ENCODE results near the gene CD3G. TPM values are rescaled to one million over a fixed set of nuclear protein-coding genes. Genes with fewer than 3 reads are reported as not detected.

The CD3G gene
- total and polyA plus RNA-seq, 2 donors (not counting 1 experiment from before 2014, with no cell fraction given) = 0.34 to 0.76 TPM

DNA sequence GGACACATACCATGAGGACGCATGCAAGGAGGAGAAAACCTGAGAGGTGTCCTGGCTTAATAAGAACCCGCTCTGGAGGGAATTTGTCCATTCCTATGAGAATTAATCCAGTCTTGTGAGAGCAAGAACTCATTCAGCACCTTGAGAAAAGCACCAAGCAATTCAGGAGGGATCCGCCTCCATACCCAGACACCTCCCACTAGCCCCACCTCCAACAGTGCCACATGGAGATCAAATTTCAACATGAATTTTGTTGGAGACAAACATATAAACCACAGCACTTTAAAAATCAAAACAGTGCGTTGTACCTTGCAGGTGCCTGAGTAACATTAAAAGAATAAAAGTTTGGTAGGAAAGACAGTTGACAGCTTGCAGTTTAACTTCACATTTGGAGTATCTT, 26.6 kb downstream of the CD3G start:
- no peak overlapping the region for H3K4me2 ChIP-seq (replicated peaks; ENCODE audit: low read depth, low read length, poor library complexity, severe bottlenecking)
- H2AFZ ChIP-seq (ENCODE audit: insufficient read depth, low read depth, low read length, poor library complexity, severe bottlenecking) = no peak overlapping the region
- no peak overlapping the region for H3K27ac Mint-ChIP-seq
- H4K20me1 ChIP-seq (ENCODE audit: control insufficient read depth, insufficient read depth, low read length, poor library complexity, severe bottlenecking) = no peaks in the 10 kb centered on the region
- H3K36me3 ChIP-seq (replicated peaks in 1 of 2; ENCODE audit: control extremely low read depth in 1 of 2, control insufficient read depth in 1 of 2, extremely low read depth in 1 of 2, insufficient read depth in 2 of 2, low read length in 1 of 2) = peaks cover 6 to 82% of the 10 kb centered on the region in 2 experiments
- no peaks in the 10 kb centered on the region for H3K9me3 ChIP-seq (ENCODE audit: control extremely low read depth in 1 of 3, control insufficient read depth in 2 of 3, insufficient read depth in 1 of 3, low read length in 2 of 3)
- WGBS (ENCODE audit: insufficient coverage) = 95% methylated on average over 3 of the region's 4 CpGs
- no peaks in the 10 kb centered on the region for H3K4me1 ChIP-seq (ENCODE audit: control insufficient read depth in 2 of 2, insufficient read depth in 2 of 2, low read length in 2 of 2)
- POLR2A ChIA-PET = no interaction called here
- H3K4me3 Mint-ChIP-seq = no peak overlapping the region
- DNase-seq (no peak), ATAC-seq (ENCODE audit: low read depth) (no peak)
- H3K79me2 ChIP-seq (ENCODE audit: control insufficient read depth, insufficient read depth, low read length) = peaks cover 4% of the 10 kb centered on the region
- TF ChIP-seq, protein P1, sequence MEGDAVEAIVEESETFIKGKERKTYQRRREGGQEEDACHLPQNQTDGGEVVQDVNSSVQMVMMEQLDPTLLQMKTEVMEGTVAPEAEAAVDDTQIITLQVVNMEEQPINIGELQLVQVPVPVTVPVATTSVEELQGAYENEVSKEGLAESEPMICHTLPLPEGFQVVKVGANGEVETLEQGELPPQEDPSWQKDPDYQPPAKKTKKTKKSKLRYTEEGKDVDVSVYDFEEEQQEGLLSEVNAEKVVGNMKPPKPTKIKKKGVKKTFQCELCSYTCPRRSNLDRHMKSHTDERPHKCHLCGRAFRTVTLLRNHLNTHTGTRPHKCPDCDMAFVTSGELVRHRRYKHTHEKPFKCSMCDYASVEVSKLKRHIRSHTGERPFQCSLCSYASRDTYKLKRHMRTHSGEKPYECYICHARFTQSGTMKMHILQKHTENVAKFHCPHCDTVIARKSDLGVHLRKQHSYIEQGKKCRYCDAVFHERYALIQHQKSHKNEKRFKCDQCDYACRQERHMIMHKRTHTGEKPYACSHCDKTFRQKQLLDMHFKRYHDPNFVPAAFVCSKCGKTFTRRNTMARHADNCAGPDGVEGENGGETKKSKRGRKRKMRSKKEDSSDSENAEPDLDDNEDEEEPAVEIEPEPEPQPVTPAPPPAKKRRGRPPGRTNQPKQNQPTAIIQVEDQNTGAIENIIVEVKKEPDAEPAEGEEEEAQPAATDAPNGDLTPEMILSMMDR (IDR thresholded peaks at IDR 0.05) = no peak
- TF ChIP-seq EZH2 (IDR thresholded peaks at IDR 0.05; ENCODE audit: borderline replicate concordance, insufficient read depth, low read depth, low read length, poor library complexity, severe bottlenecking) = no peak
- no peak overlapping the region for H3K9ac ChIP-seq (ENCODE audit: low read length)
- no peaks in the 10 kb centered on the region for H3K4me1 Mint-ChIP-seq
- no peaks in the 10 kb centered on the region for H3K27me3 Mint-ChIP-seq
- H3K27ac ChIP-seq (ENCODE audit: low read length in 2 of 2) = no peak overlapping the region
- intact Hi-C loops (cut with micrococcal nuclease) = no loop called here
- H3K27me3 ChIP-seq (replicated peaks in 1 of 4; ENCODE audit: control extremely low read depth in 1 of 4, control insufficient read depth in 3 of 4, insufficient read depth in 4 of 4, low read length in 3 of 4) = no peaks in the 10 kb centered on the region
- no peak overlapping the region for H3K4me3 ChIP-seq (ENCODE audit: control extremely low read depth in 1 of 5, extremely low read depth in 1 of 5, insufficient read depth in 1 of 5, low read depth in 2 of 5, low read length in 4 of 5)
- CTCF ChIA-PET = no interaction called here
- H3K9me3 Mint-ChIP-seq (ENCODE audit: insufficient read depth) = no peaks in the 10 kb centered on the region

DNA sequence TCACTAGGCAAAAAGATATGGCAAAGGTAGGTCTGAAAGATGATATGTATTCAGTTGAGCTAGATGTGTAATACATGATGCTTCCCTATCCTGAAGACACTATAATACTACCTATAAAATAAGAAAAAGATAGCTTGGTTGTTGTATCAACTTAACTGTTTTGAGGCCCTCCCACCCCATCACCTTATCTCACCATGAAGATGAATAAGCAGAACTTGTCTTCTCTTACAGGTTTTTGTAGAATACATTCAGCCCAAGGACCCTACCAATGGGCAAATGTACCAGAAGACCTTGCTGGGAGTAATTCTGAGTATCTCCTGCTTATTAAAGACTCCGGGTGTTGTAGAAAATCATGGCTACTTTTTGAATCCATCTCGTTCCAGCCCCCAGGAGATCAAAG, 29.1 kb downstream of the CD3G start:
- POLR2A ChIA-PET = no interaction called here
- intact Hi-C loops (cut with micrococcal nuclease) = no loop called here
- no peak overlapping the region for H3K4me3 Mint-ChIP-seq

More for the DNA sequence above, 29.1 kb downstream of the CD3G start:
- ATAC-seq (ENCODE audit: low read depth) (no peak), DNase-seq (no peak)
- H3K27me3 Mint-ChIP-seq = no peaks in the 10 kb centered on the region
- no peak overlapping the region for H3K4me2 ChIP-seq (replicated peaks; ENCODE audit: low read depth, low read length, poor library complexity, severe bottlenecking)
- TF ChIP-seq, protein P1 (IDR thresholded peaks at IDR 0.05) = no peak
- no peak for TF ChIP-seq EZH2 (IDR thresholded peaks at IDR 0.05; ENCODE audit: borderline replicate concordance, insufficient read depth, low read depth, low read length, poor library complexity, severe bottlenecking)
- no peak overlapping the region for H3K27ac Mint-ChIP-seq
- H3K9me3 Mint-ChIP-seq (ENCODE audit: insufficient read depth) = no peaks in the 10 kb centered on the region
- WGBS (ENCODE audit: insufficient coverage) = 100% methylated on average over 2 of the region's 2 CpGs
- H3K27ac ChIP-seq (ENCODE audit: low read length in 2 of 2) = no peak overlapping the region
- H3K27me3 ChIP-seq (replicated peaks in 1 of 4; ENCODE audit: control extremely low read depth in 1 of 4, control insufficient read depth in 3 of 4, insufficient read depth in 4 of 4, low read length in 3 of 4) = no peaks in the 10 kb centered on the region
- no peaks in the 10 kb centered on the region for H3K9me3 ChIP-seq (ENCODE audit: control extremely low read depth in 1 of 3, control insufficient read depth in 2 of 3, insufficient read depth in 1 of 3, low read length in 2 of 3)
- CTCF ChIA-PET = interaction anchor here (1.0 kb wide), 1 partner anchor 78 kb away, joined by 4 read pairs; no protein-coding TSS in a partner anchor
- H3K4me1 ChIP-seq (ENCODE audit: control insufficient read depth in 2 of 2, insufficient read depth in 2 of 2, low read length in 2 of 2) = no peaks in the 10 kb centered on the region
- no peak overlapping the region for H3K9ac ChIP-seq (ENCODE audit: low read length)
- no peak overlapping the region for H3K4me3 ChIP-seq (ENCODE audit: control extremely low read depth in 1 of 5, extremely low read depth in 1 of 5, insufficient read depth in 1 of 5, low read depth in 2 of 5, low read length in 4 of 5)
- H2AFZ ChIP-seq (ENCODE audit: insufficient read depth, low read depth, low read length, poor library complexity, severe bottlenecking) = no peak overlapping the region
- H4K20me1 ChIP-seq (ENCODE audit: control insufficient read depth, insufficient read depth, low read length, poor library complexity, severe bottlenecking) = no peaks in the 10 kb centered on the region
- peaks cover 6 to 83% of the 10 kb centered on the region in 2 experiments for H3K36me3 ChIP-seq (replicated peaks in 1 of 2; ENCODE audit: control extremely low read depth in 1 of 2, control insufficient read depth in 1 of 2, extremely low read depth in 1 of 2, insufficient read depth in 2 of 2, low read length in 1 of 2)
- H3K79me2 ChIP-seq (ENCODE audit: control insufficient read depth, insufficient read depth, low read length) = no peaks in the 10 kb centered on the region
- no peaks in the 10 kb centered on the region for H3K4me1 Mint-ChIP-seq

All from B cell (primary cell).